CD1c-positive myeloid dendritic cell (primary cell): ENCODE results near the gene MEGF8.
"Not testable (repeated sequence)": the region's sequence is repeated elsewhere in the genome, so short reads cannot be mapped to it uniquely, and the experiment has no call there.

ENCODE experiments used
- DNase-seq: peaks from one replicate; pipeline ENCODE4 v3.0.0-alpha.2; 2016; ENCODE audit errors: extremely low spot score

The MEGF8 gene

GRCh38 chr19:42330241-42330711, 4.8 kb downstream of the MEGF8 start:
- no peak for DNase-seq

DNA sequence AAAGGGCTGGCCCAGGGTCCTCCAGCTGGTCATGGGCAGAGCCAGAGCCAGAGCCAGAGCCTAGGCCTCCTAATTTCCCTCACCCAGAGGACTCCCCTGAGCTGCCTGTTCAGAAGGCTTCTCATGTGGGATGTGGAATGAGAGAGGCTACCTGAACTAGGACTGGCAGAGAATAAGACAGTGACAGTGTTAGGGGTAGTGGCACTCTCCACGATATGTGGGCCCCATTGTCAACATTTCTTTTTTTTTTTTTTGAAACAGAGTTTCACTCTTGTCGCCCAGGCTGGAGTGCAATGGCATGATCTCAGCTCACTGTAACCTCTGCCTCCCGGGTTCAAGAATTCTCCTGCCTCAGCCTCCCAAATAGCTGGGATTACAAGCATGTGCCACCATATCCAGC, 5.9 kb downstream of the MEGF8 start:
- not testable (repeated sequence) for DNase-seq

DNA sequence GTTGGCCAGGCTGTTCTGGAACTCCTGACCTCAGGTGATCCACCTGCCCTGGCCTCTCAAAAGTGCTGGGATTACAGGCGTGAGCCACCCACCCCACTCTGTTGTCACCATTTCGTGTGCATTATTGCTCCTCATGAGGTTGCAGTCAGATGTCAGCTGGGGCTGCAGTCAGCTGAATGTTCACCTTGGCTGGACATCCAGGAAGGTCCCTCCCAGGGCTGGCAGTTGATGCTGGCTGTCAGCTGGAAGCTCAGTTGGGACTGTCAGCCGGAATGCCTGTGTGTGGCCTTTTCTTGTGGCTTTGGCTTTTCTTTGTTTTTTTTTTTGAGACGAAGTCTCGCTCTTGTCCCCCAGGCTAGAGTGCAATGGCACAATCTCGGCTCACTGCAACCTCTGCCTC, 6.6 kb downstream of the MEGF8 start:
- DNase-seq = no peak

DNA sequence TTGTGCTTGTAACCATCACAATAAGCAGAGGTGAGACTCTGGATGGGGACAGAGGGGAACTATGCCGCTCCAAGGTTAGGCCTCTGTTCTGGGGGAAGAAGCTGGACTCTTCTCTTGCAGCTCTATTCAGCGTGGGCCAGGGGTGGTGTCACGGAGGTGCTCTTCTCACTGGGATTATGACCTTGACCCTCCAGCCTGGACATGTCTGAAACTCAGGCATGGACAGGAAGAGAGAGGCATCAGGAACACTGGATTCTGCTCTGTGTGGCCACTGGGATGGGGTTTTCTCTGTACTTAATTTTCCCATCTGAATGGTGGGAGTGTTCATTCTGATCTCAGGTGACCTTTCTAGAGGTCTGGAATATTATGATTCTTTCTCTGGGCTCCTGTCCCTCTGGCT, 7.6 kb downstream of the MEGF8 start:
- no peak for DNase-seq

GRCh38 chr19:42333975-42334696, 8.7 kb downstream of the MEGF8 start:
- no peak for DNase-seq

DNA sequence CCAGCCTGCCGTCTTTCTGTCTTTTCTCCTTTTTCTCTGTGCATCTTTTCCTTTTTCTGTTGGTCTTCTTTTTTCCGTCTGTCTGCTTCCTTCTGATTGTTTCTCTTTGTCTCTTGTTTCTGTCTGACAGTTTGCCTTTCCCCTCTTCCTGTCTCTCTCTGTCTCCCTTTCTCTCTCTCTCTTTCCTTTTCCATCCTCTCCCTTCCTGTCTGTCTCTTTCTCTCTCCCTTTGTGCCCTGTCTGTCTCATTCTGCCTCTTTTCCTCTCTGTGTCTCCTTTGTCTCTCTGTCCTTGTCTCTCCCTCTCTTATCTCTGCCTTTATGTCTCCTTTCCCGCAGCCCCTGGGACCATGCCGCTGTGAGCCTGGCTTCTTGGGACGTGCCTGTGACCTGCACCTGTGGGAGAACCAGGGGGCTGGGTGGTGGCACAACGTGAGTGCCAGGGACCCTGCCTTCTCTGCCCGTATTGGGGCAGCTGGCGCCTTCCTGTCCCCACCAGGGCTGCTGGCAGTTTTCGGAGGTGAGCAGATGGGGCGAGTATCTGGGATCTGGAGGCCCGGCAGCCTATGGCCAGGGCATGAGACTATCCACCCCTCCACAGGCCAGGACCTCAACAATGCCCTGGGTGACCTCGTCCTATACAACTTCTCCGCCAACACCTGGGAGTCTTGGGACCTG, 9.4 kb downstream of the MEGF8 start:
- no peak for DNase-seq

DNA sequence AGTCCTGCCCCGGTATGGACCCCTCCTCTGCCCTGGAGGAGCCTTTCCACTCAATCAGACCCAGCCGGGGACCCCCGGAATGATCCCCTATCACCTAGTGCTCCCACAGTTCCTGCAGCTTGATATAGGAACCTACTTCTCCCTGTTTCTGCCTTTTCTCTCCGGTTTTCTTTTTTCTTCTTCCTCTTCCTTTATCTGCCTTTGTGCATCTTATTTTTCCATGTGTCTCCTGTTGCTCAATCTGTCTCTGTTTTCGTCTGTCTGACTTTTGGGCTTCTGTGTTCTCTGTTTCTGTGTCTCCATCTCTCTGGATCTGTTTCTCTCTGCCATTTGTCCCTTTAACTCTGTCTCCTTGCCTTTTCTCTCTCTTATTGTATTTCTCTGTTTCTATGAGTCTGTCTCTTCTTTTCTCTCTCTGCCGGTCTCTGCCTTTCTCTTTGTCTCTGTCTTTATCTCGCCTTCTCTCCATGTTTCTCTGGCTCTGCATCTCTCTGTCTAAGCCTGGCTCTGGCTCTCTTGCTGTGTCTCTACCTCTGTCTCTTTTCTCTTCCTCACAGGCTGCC, 10.0 kb downstream of the MEGF8 start:
- no peak for DNase-seq

DNA sequence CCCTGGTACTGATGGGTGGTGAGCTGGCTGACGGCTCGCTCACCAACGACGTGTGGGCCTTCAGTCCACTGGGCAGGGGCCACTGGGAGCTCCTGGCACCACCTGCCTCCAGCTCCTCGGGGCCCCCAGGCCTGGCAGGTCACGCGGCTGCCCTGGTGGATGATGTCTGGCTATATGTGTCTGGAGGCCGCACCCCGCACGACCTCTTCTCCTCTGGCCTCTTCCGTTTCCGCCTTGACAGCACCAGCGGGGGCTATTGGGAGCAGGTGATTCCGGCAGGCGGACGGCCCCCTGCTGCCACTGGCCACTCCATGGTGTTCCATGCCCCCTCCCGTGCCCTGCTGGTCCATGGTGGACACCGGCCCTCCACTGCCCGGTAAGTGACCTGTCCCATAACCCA, 10.5 kb downstream of the MEGF8 start:
- no peak for DNase-seq

GRCh38 chr19:42339126-42339860, 13.9 kb downstream of the MEGF8 start:
- not testable (repeated sequence) for DNase-seq

DNA sequence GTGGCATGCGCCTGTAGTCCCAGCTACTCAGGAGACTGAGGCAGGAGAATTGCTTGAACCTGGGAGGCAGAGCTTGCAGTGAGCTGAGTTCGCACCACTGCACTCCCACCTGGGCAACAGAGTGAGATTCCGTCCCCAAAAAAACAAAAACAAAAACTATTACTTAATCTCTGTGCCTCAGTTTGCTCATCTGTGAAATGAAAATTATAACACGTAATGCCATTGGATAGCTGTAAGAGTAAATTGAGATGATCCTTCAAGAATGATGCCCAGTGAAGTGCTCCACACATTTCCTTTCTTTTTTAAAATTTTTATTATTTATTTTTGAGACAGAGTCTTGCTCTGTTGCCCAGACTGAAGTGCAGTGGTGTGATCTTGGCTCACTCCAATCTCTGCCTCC, 14.5 kb downstream of the MEGF8 start:
- DNase-seq = not testable (repeated sequence)

GRCh38 chr19:42343344-42344110, 18.1 kb downstream of the MEGF8 start:
- no peak for DNase-seq

GRCh38 chr19:42344336-42344893, 19.0 kb downstream of the MEGF8 start:
- DNase-seq = no peak

- DNase-seq = no peak
Observed at GRCh38 chr19:42345191-42345812, 19.9 kb downstream of the MEGF8 start.

DNA sequence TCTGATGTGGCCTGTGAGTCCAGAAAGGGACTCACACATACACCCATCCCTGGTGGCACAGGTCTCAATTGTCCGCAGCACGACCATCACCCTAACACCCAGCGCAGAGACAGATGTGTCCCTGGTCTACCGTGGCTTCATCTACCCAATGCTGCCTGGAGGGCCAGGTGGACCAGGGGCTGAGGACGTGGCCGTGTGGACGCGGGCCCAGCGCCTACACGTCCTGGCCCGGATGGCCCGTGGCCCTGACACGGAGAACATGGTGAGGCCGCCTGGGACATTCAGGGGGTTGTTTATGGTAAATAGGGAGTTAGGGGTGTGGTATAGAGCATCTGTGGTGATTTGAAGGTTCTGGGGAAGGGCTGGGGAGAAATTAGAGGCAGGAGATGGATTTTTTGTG, 22.8 kb downstream of the MEGF8 start:
- no peak for DNase-seq

GRCh38 chr19:42349378-42350107, 24.1 kb downstream of the MEGF8 start:
- no peak for DNase-seq

DNA sequence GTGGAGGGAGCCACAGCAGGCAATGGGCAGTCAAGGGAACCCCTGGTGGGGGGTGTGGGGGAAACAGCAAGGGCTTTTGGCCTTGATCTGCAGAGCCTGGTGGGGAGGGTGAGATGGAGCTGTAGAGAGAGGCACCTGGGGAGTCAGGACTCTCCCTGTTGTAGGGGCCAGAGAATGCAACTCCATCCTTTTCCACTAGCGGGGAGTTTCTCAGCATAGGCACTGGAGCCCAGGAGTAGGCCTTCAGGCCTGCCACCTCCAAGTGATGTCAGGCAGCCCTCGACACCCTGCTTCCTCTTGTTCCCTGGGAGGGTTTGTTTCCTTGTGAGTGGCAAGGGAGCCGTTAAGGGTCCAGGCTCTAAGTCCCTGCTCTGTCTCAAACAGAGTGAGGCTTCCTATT, 25.0 kb downstream of the MEGF8 start:
- no peak for DNase-seq

DNA sequence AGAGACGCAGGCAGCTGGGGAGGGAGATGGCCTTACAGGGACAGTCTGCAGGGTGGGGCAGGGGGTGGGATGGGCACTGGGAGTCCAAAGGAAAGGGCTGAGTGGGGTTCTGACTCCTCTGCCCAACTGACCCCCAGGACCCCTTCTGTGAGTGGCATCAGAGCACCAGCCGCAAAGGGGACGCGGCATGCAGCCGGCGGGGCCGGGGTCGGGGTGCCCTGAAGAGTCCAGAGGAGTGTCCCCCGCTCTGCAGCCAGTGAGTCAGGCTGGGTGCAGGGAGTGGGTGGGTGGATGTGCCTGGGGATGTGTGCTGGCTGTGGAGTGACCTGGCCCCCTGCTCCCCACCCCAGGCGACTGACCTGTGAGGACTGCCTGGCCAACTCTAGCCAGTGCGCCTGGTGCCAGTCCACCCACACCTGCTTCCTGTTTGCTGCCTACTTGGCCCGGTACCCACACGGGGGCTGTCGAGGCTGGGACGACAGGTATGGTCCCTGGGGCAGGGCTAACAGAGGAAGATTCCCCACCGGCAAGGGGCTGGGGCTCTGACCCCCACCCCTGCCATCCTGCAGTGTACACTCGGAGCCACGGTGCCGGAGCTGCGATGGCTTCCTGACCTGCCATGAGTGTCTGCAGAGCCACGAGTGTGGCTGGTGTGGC, 25.8 kb downstream of the MEGF8 start:
- no peak for DNase-seq

GRCh38 chr19:42352301-42353259, 27.1 kb downstream of the MEGF8 start:
- peak; percentile 15 for DNase-seq
